NCI-H2196 treated with DMSO at 0.1 percent for 48 hours (cell line): ENCODE results near the gene PDGFRB.

Experiments
- DNase-seq: peaks from one replicate; lab custom pipeline; 2025; ENCODE audit not compliant: unreplicated experiment; lab: John Stamatoyannopoulos, UW

PDGFRB gene

GRCh38 chr5:150164211-150164980 is 8.8 kb upstream of the PDGFRB start:
- DNase-seq = no peak

- no peak for DNase-seq
Measured at GRCh38 chr5:150163547-150164059, 8.0 kb upstream of the PDGFRB start.

DNA sequence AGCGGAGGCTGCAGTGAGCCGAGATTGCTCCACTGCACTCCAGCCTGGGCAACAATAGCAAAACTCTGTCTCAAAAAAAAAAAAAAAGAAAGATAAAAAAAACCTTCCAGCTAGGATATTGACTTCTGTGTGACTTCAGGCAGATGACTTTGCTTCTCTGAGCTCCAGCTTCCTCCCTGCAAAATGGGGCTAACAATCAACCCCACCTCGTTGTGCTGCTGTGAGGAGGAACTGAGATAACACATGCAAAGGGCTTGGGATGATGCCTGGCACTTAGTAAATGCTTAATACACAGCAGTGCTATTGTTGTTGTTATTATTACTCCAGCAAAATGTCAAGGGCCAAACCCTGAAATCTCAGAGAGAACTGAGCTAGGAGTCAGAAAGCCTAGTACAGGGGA is 7.4 kb upstream of the PDGFRB start:
- no peak for DNase-seq

DNA sequence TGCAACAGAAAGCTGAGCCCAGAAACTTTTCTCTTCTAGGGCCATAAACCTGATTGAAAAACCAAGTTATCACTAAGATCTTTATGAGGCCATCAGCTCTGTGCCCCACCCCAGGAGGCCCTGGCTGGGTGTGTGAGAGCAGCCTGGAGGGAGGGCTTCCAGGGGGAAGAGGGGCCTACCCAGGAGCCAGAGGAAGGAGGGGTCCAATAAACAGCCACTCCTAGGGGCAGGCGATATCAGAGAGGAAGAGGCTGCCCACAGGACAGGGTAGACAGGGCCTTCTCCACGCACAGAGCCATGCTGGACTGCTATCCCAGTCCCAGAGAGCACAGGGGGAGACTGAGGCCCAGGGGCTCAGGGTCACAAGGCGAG is 6.5 kb upstream of the PDGFRB start:
- DNase-seq = no peak

GRCh38 chr5:150161242-150162141 is 5.8 kb upstream of the PDGFRB start:
- peak; percentile 44 for DNase-seq

DNA sequence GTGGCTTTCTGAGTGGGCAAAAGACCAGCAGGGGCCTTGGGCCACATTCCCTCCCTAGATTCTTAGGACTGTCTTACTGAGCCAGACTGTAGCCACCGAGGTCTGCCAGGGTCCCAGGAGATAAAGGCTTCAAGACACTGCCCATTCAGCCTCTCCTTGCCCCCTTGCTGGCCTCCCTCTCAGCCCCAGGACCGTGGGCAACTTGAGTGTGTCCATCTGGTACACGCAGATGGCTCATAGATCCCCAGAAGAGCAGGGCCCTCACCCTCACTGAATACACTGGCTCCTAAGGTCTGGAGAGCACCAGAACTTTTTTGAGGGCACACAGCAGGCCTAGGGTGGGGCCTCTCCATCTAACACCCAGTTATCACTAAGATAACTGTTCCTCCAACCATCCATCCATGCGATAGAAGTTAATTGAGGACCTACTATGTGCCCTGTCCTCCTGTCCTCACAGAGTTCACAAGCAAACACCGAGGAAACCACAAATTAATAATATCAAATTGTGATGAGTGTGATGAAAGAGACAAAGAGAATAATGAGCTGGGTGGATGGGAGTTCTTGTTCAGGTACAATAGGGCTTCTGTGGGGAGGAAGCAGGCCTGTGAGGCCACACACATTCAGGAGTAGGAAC is 4.9 kb upstream of the PDGFRB start:
- DNase-seq = no peak

- DNase-seq = no peak
Measured at GRCh38 chr5:150159741-150160179, 4.1 kb upstream of the PDGFRB start.

DNA sequence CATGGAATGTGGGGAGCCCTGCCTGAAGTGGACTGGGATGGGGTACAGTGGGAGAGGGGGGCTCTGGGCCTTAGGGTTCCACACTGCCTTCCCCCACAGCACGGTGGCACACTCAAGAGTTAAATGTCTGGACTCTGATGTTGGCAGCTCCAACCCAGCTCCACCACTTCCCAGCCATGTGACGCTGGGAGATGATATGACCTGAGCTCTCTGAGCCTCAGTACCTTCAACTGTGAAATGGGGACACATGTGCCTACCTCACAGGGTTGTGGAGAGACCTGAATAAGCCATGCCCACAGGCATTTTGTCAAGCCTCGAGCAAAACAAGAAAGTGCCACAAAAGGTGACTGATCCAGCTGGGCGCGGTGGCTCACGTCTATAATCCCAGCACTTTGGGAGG is 3.4 kb upstream of the PDGFRB start:
- no peak for DNase-seq

DNA sequence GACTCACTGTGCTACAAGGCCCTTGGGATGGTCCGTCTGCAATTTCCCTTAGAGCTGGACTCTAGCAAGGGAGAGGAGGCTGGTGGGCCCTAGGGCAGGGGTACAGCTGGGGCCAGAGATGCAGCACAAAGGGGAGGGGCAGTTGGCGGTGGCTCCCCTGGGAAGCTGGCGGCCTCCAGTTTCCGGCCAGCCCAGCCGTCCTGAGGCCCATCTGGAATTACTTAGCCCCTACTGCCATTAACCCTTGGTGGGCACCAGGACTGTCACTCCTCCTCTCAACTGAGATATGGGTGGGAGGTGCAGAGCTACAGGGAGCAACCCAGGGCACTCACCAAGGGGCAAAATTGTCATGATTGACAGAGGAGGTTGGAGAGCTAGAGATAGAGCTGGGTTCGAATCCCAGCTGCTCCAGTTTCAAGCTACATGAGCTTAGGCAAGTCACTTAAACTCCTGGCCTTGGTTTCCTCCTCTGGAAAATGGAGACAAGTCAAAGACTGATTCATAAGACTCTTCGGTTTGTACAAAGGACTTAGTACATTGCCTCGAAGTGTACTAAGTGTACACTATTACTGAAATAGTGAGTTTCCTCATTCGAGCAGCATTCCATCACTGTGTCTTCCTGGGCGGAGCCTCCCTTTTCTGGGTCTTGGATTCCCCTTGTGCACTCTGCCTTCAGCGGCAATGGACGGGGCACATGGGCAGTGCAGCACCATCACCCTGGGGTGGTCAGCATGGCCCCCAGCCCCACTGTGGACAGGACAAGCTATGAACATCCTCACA is 2.7 kb upstream of the PDGFRB start:
- DNase-seq = no peak

- no peak for DNase-seq
Measured at GRCh38 chr5:150157168-150157567, 1.5 kb upstream of the PDGFRB start.

- no peak for DNase-seq
Measured at GRCh38 chr5:150156540-150156939, 895 bp upstream of the PDGFRB start.

DNA sequence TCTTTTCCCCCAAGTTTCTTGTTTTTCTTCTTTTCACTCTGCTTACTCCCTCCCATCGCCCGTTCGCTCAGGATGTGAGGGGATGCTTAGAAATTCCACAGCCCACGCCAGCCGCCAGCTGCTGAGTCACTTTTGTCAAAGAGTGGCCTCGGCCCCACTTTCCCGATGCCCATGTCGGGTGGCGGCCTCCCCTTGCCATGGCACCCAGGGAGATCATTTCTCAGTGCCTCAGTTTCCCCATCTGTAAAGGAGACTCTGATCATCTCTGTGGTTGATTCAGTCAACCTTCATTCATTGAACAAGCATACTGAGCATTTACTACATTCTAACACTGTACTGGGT is 353 bp upstream of the PDGFRB start:
- no peak for DNase-seq

DNA sequence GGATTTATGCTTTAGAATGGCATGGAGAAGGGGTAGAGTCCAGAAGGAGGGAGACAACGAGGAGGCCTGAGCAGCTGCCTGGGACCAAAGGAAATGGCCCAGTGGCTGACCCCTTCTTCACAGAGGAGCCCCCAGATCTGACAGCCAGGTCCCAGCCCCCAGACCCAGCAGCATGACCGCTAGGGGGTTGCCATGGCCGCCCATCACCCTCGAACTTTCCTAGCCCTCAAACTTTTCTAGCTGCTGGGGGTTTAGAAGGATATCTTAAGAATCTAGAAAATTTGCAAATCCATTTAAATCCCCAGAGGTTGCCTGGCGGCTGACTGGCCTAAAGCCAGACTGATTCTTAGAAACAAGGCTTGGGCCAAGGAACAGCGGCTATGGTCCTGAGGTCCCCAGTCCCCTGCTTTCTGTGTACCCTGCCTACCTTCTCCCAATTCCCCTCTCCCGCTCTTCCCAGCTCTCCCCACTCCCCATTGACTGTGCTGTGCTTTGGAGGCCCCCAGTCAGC is 972 bp downstream of the PDGFRB start:
- DNase-seq = no peak

DNA sequence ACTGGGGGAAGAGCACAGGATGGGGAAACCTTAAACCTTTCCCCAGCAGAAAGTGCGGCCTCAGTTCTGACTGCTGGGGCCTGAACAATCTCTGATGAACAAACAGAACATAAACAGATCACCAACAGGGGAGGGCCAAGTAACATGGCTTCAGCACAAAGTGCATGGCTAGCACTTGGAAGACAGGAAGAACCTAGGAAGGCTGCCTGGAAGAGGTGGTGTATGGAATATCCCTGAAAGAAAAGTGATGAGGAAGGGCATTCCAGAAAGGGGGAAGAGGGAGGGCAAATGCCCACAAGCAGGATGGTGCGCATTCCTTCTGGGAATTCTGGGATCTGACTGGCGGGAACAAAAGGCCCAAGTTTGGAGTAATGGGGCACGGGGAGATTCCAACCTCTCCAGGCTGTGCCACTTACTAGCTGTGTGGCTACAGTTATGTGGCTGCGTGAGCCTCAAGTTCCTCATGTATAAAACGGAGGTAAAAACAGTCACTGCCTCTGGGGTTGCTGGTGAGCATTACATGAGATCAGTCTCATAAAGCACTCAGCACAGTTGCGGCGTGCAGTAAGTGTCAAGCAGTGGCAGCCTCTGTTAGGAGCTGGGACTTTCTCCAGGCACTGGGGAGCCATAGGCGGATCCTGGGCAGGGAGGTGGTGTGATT is 1.6 kb downstream of the PDGFRB start:
- no peak for DNase-seq

- no peak for DNase-seq
Measured at GRCh38 chr5:150153483-150153882, 2.2 kb downstream of the PDGFRB start.

DNA sequence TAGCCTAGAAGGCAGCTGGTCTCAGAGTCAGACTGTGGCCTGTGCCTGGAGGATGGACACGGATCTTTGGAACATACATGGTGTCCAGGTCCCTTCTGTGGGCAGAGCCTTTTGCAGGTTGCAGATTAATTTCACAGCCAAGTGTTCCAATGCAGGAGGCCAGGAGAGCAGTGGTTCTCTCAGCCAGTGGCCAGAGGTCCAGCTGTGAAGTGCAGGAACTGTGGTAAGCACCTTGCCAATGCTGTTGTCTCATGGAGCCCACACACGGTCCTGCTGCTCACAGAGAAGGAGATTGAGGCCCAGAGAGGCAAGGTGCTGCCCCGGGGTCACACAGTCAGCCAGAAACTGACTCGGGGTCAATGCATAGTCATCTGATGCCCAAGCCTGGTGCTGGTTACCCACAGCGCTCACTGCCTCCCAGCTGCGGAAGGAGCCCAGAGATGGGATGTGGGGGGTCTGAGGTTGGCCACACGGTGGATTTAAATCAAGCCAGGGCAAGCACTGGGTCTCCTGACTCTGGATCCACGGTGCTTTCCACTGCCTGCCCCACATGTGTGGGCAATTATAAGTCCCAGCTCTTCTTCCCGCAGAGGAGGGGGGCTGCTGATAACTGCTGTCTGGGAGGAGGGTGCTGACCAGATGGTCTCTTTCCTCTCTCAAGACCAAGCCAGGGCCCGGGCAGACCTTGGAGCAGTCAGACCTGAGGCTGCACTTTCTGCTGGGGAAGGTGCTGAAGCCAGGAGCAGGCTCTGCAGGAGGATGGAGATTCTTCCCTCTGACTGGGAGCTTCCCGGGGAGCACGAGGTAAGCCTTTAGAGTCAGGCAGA is 2.8 kb downstream of the PDGFRB start:
- no peak for DNase-seq

DNA sequence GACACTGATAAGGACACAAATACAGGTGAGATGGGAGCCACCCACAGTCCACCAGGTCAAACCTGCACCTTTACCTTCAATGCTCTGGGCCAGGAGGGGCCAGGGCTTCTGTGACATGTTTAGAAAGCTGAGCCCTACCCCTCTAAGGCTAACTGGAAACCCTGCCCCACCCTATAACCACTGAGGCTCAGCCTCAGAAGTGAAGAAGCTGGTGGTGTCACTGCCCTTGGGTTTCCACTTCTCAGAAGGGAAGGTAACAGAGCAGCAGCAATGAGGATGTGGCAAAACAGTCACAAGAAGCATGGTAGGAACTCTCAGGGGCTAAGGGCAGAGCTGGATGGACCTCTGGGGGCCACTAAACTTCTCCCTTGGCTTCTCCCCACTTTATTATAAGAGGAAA is 6.0 kb downstream of the PDGFRB start:
- DNase-seq = no peak

DNA sequence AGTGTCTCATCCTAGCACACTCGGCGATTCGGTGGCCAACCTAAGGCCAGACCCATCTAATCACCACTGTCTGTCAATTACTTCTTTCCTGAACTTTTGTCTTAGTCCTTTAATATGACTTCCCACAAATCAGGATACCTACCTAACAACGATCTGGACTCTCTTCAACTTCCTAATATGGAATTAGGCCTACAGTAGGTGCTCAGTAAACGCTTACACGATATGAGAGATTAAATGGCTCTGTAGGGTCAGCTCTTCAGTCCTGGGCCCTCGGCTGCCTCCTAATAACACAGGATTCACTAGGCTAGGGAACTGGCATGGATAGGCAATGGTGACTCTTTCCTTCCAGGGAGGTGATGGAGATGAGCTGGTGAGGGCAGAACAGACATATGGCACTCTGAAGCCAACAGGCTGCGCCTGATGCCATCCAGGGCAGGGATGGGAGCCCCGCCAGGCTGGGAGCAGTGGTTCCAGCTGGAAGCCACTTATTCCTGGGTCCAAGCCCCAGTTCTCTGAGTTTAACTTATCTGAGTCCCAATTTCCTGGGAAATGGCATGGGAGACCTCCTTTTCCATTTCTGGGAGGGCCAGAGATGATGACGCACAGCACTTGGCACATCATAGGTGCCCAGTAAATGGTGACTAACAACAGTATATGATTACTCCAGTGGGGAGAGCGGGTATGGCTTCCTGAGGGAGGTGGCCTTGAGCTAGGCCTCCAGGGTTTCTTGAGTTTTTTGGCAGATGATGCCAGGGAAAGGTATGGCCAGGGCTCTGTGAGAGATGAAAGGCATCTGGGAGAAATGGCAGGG is 7.3 kb downstream of the PDGFRB start:
- no peak for DNase-seq
